Skeletal muscle tissue (tissue), 4 donors: ENCODE measurements around the gene JUP. TPM values are rescaled to one million over a fixed set of nuclear protein-coding genes. Genes with fewer than 3 reads are reported as not detected.
A peak's percentile ranks its signal among the peaks of the same experiment; 100 is the strongest.

Experiments used
- H3K27ac ChIP-seq: one replicate; pipeline ENCODE4 v1.7.0; 2013; ENCODE audit warnings: mild to moderate bottlenecking, low read depth, low read length, inconsistent platforms
- H3K27me3 ChIP-seq, 3 donors: one replicate each; pipeline ENCODE4 v1.7.0; 2013; ENCODE audit warnings: low read length in 3 of 3; ENCODE audit not compliant: control insufficient read depth in 3 of 3, insufficient read depth in 3 of 3
- H3K36me3 ChIP-seq, 3 donors: one replicate each; pipeline ENCODE4 v1.7.0; 2013; ENCODE audit warnings: low read length in 3 of 3; ENCODE audit not compliant: control insufficient read depth in 3 of 3, insufficient read depth in 3 of 3
- H3K4me1 ChIP-seq, 3 donors: one replicate each; pipeline ENCODE4 v1.7.0; 2013; ENCODE audit warnings: low read length in 3 of 3, mild to moderate bottlenecking in 3 of 3; ENCODE audit not compliant: control insufficient read depth in 3 of 3, insufficient read depth in 3 of 3
- H3K4me3 ChIP-seq, 3 donors: one replicate each; pipeline ENCODE4 v1.7.0; 2013; ENCODE audit warnings: low read length in 3 of 3
- H3K9ac ChIP-seq, 3 donors: one replicate each; pipeline ENCODE4 v1.7.0; 2013; ENCODE audit warnings: low read length in 3 of 3, mild to moderate bottlenecking in 3 of 3, moderate library complexity in 2 of 3, low read depth in 1 of 3
- H3K9me3 ChIP-seq, 3 donors: one replicate each; pipeline ENCODE4 v1.7.0; 2013; ENCODE audit warnings: low read length in 3 of 3; ENCODE audit not compliant: control insufficient read depth in 3 of 3
- total RNA-seq: library from RNA; depleted of rRNA; stranded (reverse); fragments of >200 nt; gene quantifications from one replicate; pipeline ENCODE4 v1.2.3, GENCODE V29; 2014
- donor health status: Osteomylitis.

The JUP gene
- total RNA-seq, 1 donor from 2014 or later, result 24.5 TPM

GRCh38 chr17:41772586-41773189 lies 13.8 kb downstream of the JUP start:
- no peak overlapping the region for H3K9ac ChIP-seq
- H3K27ac ChIP-seq, result no peak overlapping the region
- H3K4me1 ChIP-seq, result peaks cover 48 to 52% (median 48%) of the 10 kb centered on the region in 3 donors
- no peaks in the 10 kb centered on the region for H3K9me3 ChIP-seq
- no peak overlapping the region for H3K4me3 ChIP-seq
- peaks cover 29 to 36% (median 35%) of the 10 kb centered on the region in 3 donors for H3K36me3 ChIP-seq
- H3K27me3 ChIP-seq, result no peaks in the 10 kb centered on the region

GRCh38 chr17:41772218-41772585 lies 14.3 kb downstream of the JUP start:
- no peak overlapping the region for H3K4me3 ChIP-seq
- H3K9ac ChIP-seq, result no peak overlapping the region
- H3K9me3 ChIP-seq, result no peaks in the 10 kb centered on the region
- H3K4me1 ChIP-seq, result peaks cover 43 to 47% (median 43%) of the 10 kb centered on the region in 3 donors
- H3K27me3 ChIP-seq, result no peaks in the 10 kb centered on the region
- H3K27ac ChIP-seq, result no peak overlapping the region
- H3K36me3 ChIP-seq, result peaks cover 34 to 41% (median 40%) of the 10 kb centered on the region in 3 donors

- Histone ChIP-seq H3K36me3 (peaks cover 35 to 44% (median 43%) of the 10 kb centered on the region in 3 donors), H3K4me3 (no peak overlapping the region), H3K9me3 (no peaks in the 10 kb centered on the region), H3K27me3 (no peaks in the 10 kb centered on the region), H3K9ac (no peak overlapping the region), H3K4me1 (peaks cover 37 to 41% (median 38%) of the 10 kb centered on the region in 3 donors), H3K27ac (no peak overlapping the region)
Measured at GRCh38 chr17:41771389-41772206, 14.9 kb downstream of the JUP start.

- H3K4me1 ChIP-seq, result peaks cover 21 to 24% (median 22%) of the 10 kb centered on the region in 3 donors
- no peak overlapping the region for H3K27ac ChIP-seq
- peaks cover 46 to 56% (median 46%) of the 10 kb centered on the region in 3 donors for H3K36me3 ChIP-seq
Measured at GRCh38 chr17:41769985-41770384, 16.5 kb downstream of the JUP start.

GRCh38 chr17:41769346-41769862 lies 17.1 kb downstream of the JUP start:
- H3K9ac ChIP-seq, result peak overlapping the region in 1 of 3 donors; percentile 20
- H3K4me1 ChIP-seq, result peaks cover 15 to 20% (median 18%) of the 10 kb centered on the region in 3 donors
- H3K9me3 ChIP-seq, result no peaks in the 10 kb centered on the region
- no peak overlapping the region for H3K27ac ChIP-seq
- no peaks in the 10 kb centered on the region for H3K27me3 ChIP-seq
- H3K36me3 ChIP-seq, result peaks cover 51 to 62% (median 52%) of the 10 kb centered on the region in 3 donors
- H3K4me3 ChIP-seq, result no peak overlapping the region

More at GRCh38 chr17:41769985-41770384, 16.5 kb downstream of the JUP start:
- Histone ChIP-seq H3K9me3 (no peaks in the 10 kb centered on the region), H3K4me3 (no peak overlapping the region), H3K27me3 (no peaks in the 10 kb centered on the region), H3K9ac (peak overlapping the region in 1 of 3 donors; percentile 20)

- Histone ChIP-seq H3K9me3 (no peaks in the 10 kb centered on the region), H3K27me3 (no peaks in the 10 kb centered on the region), H3K4me1 (peaks cover 13 to 14% (median 13%) of the 10 kb centered on the region in 3 donors), H3K27ac (no peak overlapping the region), H3K9ac (no peak overlapping the region), H3K4me3 (no peak overlapping the region), H3K36me3 (peaks cover 53 to 65% (median 55%) of the 10 kb centered on the region in 3 donors)
Measured at GRCh38 chr17:41768682-41769288, 17.7 kb downstream of the JUP start.

- Histone ChIP-seq H3K27ac (no peak overlapping the region), H3K27me3 (no peaks in the 10 kb centered on the region), H3K9ac (no peak overlapping the region), H3K9me3 (no peaks in the 10 kb centered on the region), H3K4me1 (peaks cover under 1 to 2% (median 2%) of the 10 kb centered on the region in 3 donors), H3K4me3 (no peak overlapping the region), H3K36me3 (peaks cover 64 to 78% (median 68%) of the 10 kb centered on the region in 3 donors)
Measured at GRCh38 chr17:41767324-41768042, 19.0 kb downstream of the JUP start.

- no peak overlapping the region for H3K9ac ChIP-seq
- H3K4me1 ChIP-seq, result no peaks in the 10 kb centered on the region
- H3K9me3 ChIP-seq, result no peaks in the 10 kb centered on the region
- H3K36me3 ChIP-seq, result peaks cover 68 to 80% (median 69%) of the 10 kb centered on the region in 3 donors
- no peak overlapping the region for H3K27ac ChIP-seq
- no peak overlapping the region for H3K4me3 ChIP-seq
- H3K27me3 ChIP-seq, result no peaks in the 10 kb centered on the region
Measured at GRCh38 chr17:41766135-41766534, 20.4 kb downstream of the JUP start.

GRCh38 chr17:41763327-41763726 lies 23.2 kb downstream of the JUP start:
- H3K4me3 ChIP-seq, result no peak overlapping the region
- no peaks in the 10 kb centered on the region for H3K4me1 ChIP-seq
- H3K27ac ChIP-seq, result no peak overlapping the region
- no peak overlapping the region for H3K9ac ChIP-seq
- H3K27me3 ChIP-seq, result no peaks in the 10 kb centered on the region
- peaks cover 56 to 75% (median 66%) of the 10 kb centered on the region in 3 donors for H3K36me3 ChIP-seq
- no peaks in the 10 kb centered on the region for H3K9me3 ChIP-seq
